Right lobe of liver (tissue), 6 donors: ENCODE data around the gene RTN4. TPM values are rescaled to one million over a fixed set of nuclear protein-coding genes. Genes with fewer than 3 reads are reported as not detected.

Experiments used
- ATAC-seq, 4 donors: fragments of 200-7000 bp; cut with Tn5 transposase; one replicate each; pipeline ENCODE4 v1.9.1; 2020; ENCODE audit warnings: mild to moderate bottlenecking in 4 of 4, moderate library complexity in 4 of 4
- DNase-seq, 3 donors: peaks; one replicate each; pipeline ENCODE4 v3.0.0-alpha.2; 2020
- H3K27ac ChIP-seq, 3 donors: fragments of 200-600 bp; one replicate each; pipeline ENCODE4 v1.8.0; 2022
- H3K27me3 ChIP-seq, 2 donors: fragments of 200-600 bp; one replicate each; pipeline ENCODE4 v1.8.0; 2022
- H3K36me3 ChIP-seq, 4 donors: fragments of 200-600 bp; sonication (generic) in 1 of 4; one replicate each; pipeline versions ENCODE4 v1.5.1 to v1.8.0; 2017 to 2022; ENCODE audit warnings: control low read depth in 1 of 4
- H3K4me1 ChIP-seq, 4 donors: fragments of 200-600 bp; sonication (generic) in 1 of 4; one replicate each; pipeline versions ENCODE4 v1.5.1 to v1.8.0; 2017 to 2022; ENCODE audit warnings: control low read depth in 1 of 4
- H3K4me3 ChIP-seq, 3 donors: fragments of 200-600 bp; one replicate each; pipeline ENCODE4 v1.8.0; 2022
- H3K9me3 ChIP-seq, 4 donors: fragments of 200-600 bp; sonication (generic) in 1 of 4; one replicate each; pipeline versions ENCODE4 v1.5.1 to v1.8.0; 2017 to 2022; ENCODE audit warnings: control low read depth in 1 of 4
- CTCF ChIP-seq, 4 donors: fragments of 200-600 bp in 3 of 4; fragments of 450-650 bp in 1 of 4; IDR thresholded peaks; one replicate each; pipeline versions ENCODE4 v1.5.1 to v1.8.0; 2016 to 2022; ENCODE audit warnings: antibody characterized with exemption in 4 of 4, mild to moderate bottlenecking in 2 of 4
- POLR2A ChIP-seq: fragments of 450-650 bp; IDR thresholded peaks from one replicate; pipeline ENCODE4 v1.6.1; 2017; ENCODE audit warnings: antibody characterized with exemption, mild to moderate bottlenecking
- WGBS: methylation state at CpG from one replicate; pipeline ENCODE4 v1.1.6; 2018; ENCODE audit warnings: low coverage, low lambda C conversion rate; ENCODE audit not compliant: insufficient coverage; ENCODE audit errors: missing lambda C conversion rate; 5-methylcytosine and 5-hydroxymethylcytosine counted together
- intact Hi-C, 2 donors: fragments of 100-400 bp; cut with DNase I; formaldehyde crosslinking; loops; one replicate each; pipeline versions ENCODE4 v1.11.2 to v1.14.1; 2022
- long read RNA-seq: library from polyadenylated mRNA; unstranded; transcript quantifications from one replicate; pipeline ENCODE4 v2.0.0, GENCODE V29; 2019
- total RNA-seq, 6 experiments: library from RNA; depleted of rRNA in 2 of 6; stranded (reverse); fragments of >200 nt in 2 of 6; fragmentation: NEBNext Ultra II Directional in 3 of 6; extraction: Animal tissue kit (Norgen Biotek cat#: 25700) in 3 of 6; gene quantifications; one replicate each; pipeline versions ENCODE4 v1.1.0 to v1.2.4, GENCODE V29; 2016 to 2023
- donor health status: DM: no; HTN: yes; CAD: no.
- donor health status: DM: no; HTN: no; CAD: no.
- donor health status: DM: no; HTN: no; CAD: no.
- donor health status: DM: no; HTN: yes; CAD: no.
- donor health status: DM: no; HTN: yes; CAD: no.

Gene RTN4
- 100 to 1,000 TPM; 126 to 195 (median 177) TPM for total RNA-seq
- long read RNA-seq, transcript RTN4-205 (7 exons, 1,898 nt): major isoform, 79 of 84 reads
- long read RNA-seq, partial matches to known transcripts: 1 of 84 reads
- long read RNA-seq, other reads (novel, unspliced or antisense): 4 of 84 reads

- peaks cover 0 to 10% (median 0%) of the 10 kb centered on the region in 4 donors for H3K4me1 ChIP-seq
- H3K9me3 ChIP-seq: no peaks in the 10 kb centered on the region
- intact Hi-C loops: no loop called here
- WGBS: under 1% methylated on average over 39 of the region's 66 CpGs
- H3K36me3 ChIP-seq: no peaks in the 10 kb centered on the region
- TF ChIP-seq POLR2A (peak; percentile 96), CTCF (IDR thresholded peaks at IDR 0.05) (peak in 1 of 4 donors; percentile 13)
- peak; percentile 98 to 99 (median 99) for DNase-seq
- peak within 1 kb of the TSS; percentile 85 to 97 (median 87) for H3K27ac ChIP-seq
- peak within 1 kb of the TSS; percentile 64 to 71 (median 65) for H3K4me3 ChIP-seq
- no peaks in the 10 kb centered on the region for H3K27me3 ChIP-seq
- ATAC-seq: peak; percentile 92 to 98 (median 96)
These were observed at the start of gene RTN4 for GRCh38 chr2:55050100-55050994. Gene RTN4 (minus strand): TSS chr2:55050451. CDS start chr2:55050300, 151 bp downstream.

DNA sequence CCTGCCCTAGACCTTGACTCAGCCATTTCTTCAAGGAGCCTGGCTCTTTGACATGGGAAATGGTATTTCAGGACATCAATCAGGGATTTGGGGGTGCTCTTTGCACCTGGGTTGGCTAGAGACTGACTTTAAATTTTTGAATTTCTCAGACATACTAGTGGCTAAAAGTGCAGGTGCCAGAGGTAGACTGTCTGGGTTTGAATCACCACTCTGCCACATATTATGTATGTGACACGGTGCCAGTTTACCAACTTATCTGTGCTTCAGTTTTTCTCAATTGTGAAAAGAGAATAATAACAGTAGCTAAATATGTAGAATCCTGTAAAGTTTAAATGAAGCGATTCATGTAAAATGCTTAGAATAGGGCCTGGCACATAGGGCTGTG, 49.2 kb upstream of the RTN4 start:
- H3K36me3 ChIP-seq: no peaks in the 10 kb centered on the region
- DNase-seq (no peak), ATAC-seq (no peak)
- H3K4me3 ChIP-seq: no peak overlapping the region
- no peak for TF ChIP-seq POLR2A
- no peaks in the 10 kb centered on the region for H3K27me3 ChIP-seq
- no peak overlapping the region for H3K27ac ChIP-seq
- peaks cover 0 to 5% (median 0%) of the 10 kb centered on the region in 4 donors for H3K4me1 ChIP-seq
- intact Hi-C loops: no loop called here
- WGBS: 93% methylated on average over 2 of the region's 2 CpGs
- no peaks in the 10 kb centered on the region for H3K9me3 ChIP-seq

DNA sequence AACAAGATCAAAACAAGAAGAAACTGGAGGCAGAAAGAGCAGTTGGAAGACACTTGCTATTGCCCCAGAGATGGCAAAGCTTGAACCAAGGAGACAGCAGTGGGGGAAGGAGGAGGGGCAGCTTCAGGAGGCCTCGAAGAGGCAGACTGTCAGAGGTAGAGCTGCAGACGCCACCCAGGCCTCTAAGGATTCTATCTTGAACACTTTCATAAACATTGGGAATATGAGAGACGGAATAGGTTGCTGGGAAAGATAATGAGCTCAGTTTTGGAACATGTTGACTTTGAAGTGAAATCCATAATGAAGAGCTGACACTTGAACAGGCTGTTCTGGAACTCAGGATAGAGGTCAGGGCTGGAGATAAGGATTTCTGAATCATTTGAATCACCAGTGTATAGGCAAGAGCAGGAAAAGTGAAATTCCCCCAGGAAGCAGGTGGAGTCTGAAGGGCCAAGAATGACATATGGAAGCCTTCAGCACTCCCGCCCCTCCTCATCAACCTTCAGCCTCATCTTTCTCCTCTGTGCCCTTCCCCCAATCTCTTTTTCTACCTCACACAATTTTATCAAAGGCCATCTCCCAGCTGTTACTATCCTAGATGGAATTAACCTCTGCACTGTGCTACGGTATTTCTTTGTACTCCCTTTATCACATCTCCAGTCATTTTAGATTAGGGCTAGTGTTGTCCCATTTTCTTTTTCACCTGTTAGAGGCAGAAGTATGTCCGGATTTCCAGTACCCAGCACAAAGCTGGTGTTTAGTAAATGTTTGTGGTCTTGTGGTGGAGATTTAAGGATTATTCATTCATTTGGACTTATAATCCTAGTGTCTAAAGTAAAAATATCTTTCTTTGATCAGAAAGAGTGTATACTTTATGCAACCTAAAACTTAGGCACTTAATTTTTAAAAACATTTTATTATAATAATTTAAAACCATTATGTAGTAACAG, 47.5 kb upstream of the RTN4 start:
- H3K27ac ChIP-seq: no peak overlapping the region
- no peak for TF ChIP-seq POLR2A
- TF ChIP-seq CTCF (IDR thresholded peaks at IDR 0.05): no peak
- H3K36me3 ChIP-seq: no peaks in the 10 kb centered on the region
- intact Hi-C loops: no loop called here
- peaks cover 0 to 5% (median 0%) of the 10 kb centered on the region in 4 donors for H3K4me1 ChIP-seq
- ATAC-seq (peak in 1 of 4 donors; percentile 54), DNase-seq (no peak)
- H3K4me3 ChIP-seq: no peak overlapping the region
- no peaks in the 10 kb centered on the region for H3K27me3 ChIP-seq
- 52% methylated on average over 6 of the region's 6 CpGs for WGBS
- H3K9me3 ChIP-seq: no peaks in the 10 kb centered on the region

DNA sequence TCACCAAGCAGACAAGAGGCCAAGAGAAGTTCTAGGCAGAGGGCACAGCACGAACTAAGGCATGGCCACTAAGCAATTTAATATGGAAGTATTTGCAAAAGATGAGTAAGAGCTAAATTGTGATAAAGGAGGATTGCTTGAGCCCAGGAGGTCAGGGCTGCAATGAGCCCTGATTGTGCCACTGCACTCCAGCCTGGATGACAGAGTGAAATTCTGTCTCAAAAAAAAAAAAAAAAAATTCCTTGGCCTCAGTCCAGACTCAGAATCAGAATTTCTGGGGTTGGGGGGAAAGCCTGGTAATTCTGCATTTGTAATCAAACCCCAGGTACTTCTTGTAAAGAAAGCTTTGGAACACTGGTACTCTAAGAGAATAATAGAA, 46.8 kb upstream of the RTN4 start:
- Histone ChIP-seq H3K4me1 (peaks cover 0 to 5% (median 0%) of the 10 kb centered on the region in 4 donors), H3K4me3 (no peak overlapping the region), H3K27me3 (no peaks in the 10 kb centered on the region), H3K9me3 (no peaks in the 10 kb centered on the region), H3K36me3 (no peaks in the 10 kb centered on the region), H3K27ac (no peak overlapping the region)
- ATAC-seq (no peak), DNase-seq (no peak)
- 57% methylated on average over 1 of the region's 1 CpG for WGBS
- intact Hi-C loops: no loop called here
- TF ChIP-seq POLR2A: no peak
- no peak for TF ChIP-seq CTCF (IDR thresholded peaks at IDR 0.05)
